MCF 10A (cell line): Measurements from ENCODE around the gene EIF4EBP2. TPM values are rescaled to one million over a fixed set of nuclear protein-coding genes. Genes with fewer than 3 reads are reported as not detected.

ENCODE experiments used
- BruUV-seq: library from RNA; stranded (reverse); fragments of 400-500 nt; replicated peaks from 2 replicates; lab custom pipeline; 2021; lab: Mats Ljungman, UMichigan
- CTCF ChIA-PET: fragments of 300-600 bp; sonication (Branson Sonifier 250); formaldehyde crosslinking; extraction: SDS; loops from one replicate; lab custom pipeline; 2021; ENCODE audit warnings: antibody characterized with exemption, inconsistent platforms; lab: Yijun Ruan, JAX
- POLR2A ChIA-PET: fragments of 300-600, 350-650 bp; sonication (Branson Sonifier 250); formaldehyde crosslinking; extraction: SDS; loops from one replicate; lab custom pipeline; 2020; ENCODE audit warnings: antibody characterized with exemption, inconsistent platforms; lab: Yijun Ruan, JAX
- DNase-seq: peaks from one replicate; pipeline ENCODE4 v3.0.0-alpha.2; 2018; ENCODE audit not compliant: unreplicated experiment
- H3K27ac Mint-ChIP-seq: one replicate; pipeline ENCODE4 v1.8.0; 2022; ENCODE audit warnings: mild to moderate bottlenecking, low read depth, mixed read lengths; ENCODE audit not compliant: unreplicated experiment
- H3K27me3 Mint-ChIP-seq: one replicate; pipeline ENCODE4 v1.8.0; 2022; ENCODE audit warnings: mixed read lengths; ENCODE audit not compliant: insufficient read depth, unreplicated experiment
- H3K36me3 Mint-ChIP-seq: one replicate; pipeline ENCODE4 v1.8.0; 2022; ENCODE audit warnings: mild to moderate bottlenecking, moderate library complexity, mixed read lengths; ENCODE audit not compliant: insufficient read depth, unreplicated experiment
- H3K4me1 Mint-ChIP-seq: one replicate; pipeline ENCODE4 v1.8.0; 2022; ENCODE audit warnings: mixed read lengths; ENCODE audit not compliant: insufficient read depth, unreplicated experiment
- H3K4me3 Mint-ChIP-seq: one replicate; pipeline ENCODE4 v1.8.0; 2022; ENCODE audit warnings: mild to moderate bottlenecking, moderate library complexity, mixed read lengths; ENCODE audit not compliant: unreplicated experiment
- H3K9me3 Mint-ChIP-seq: one replicate; pipeline ENCODE4 v1.8.0; 2022; ENCODE audit warnings: mixed read lengths; ENCODE audit not compliant: unreplicated experiment
- intact Hi-C: fragments of 100-400 bp; cut with micrococcal nuclease; formaldehyde crosslinking; loops from 2 replicates; pipeline ENCODE4 v1.14.1; 2022
- total RNA-seq: library from RNA; stranded (reverse); gene quantifications from 2 replicates; pipeline ENCODE4 v1.2.3, GENCODE V29; 2022
- TF ChIP-seq, protein P1 (sequence below): fragments of 200-600 bp; IDR thresholded peaks from one replicate; pipeline ENCODE4 v1.8.0; 2022; ENCODE audit warnings: antibody characterized with exemption, mild to moderate bottlenecking; ENCODE audit not compliant: unreplicated experiment

The EIF4EBP2 gene
- total RNA-seq, 1 experiment from 2014 or later, result 21.2 TPM

GRCh38 chr10:70440296-70441160, 36.6 kb downstream of the EIF4EBP2 start:
- ChIA-PET CTCF (no interaction called here), POLR2A (no interaction called here)
- no peak for DNase-seq
- Mint-ChIP-seq H3K27me3 (peaks cover 13% of the 10 kb centered on the region), H3K9me3 (no peaks in the 10 kb centered on the region), H3K4me1 (no peaks in the 10 kb centered on the region), H3K36me3 (no peaks in the 10 kb centered on the region), H3K27ac (no peak overlapping the region), H3K4me3 (no peak overlapping the region)
- intact Hi-C loops, result no loop called here
- TF ChIP-seq, protein P1, sequence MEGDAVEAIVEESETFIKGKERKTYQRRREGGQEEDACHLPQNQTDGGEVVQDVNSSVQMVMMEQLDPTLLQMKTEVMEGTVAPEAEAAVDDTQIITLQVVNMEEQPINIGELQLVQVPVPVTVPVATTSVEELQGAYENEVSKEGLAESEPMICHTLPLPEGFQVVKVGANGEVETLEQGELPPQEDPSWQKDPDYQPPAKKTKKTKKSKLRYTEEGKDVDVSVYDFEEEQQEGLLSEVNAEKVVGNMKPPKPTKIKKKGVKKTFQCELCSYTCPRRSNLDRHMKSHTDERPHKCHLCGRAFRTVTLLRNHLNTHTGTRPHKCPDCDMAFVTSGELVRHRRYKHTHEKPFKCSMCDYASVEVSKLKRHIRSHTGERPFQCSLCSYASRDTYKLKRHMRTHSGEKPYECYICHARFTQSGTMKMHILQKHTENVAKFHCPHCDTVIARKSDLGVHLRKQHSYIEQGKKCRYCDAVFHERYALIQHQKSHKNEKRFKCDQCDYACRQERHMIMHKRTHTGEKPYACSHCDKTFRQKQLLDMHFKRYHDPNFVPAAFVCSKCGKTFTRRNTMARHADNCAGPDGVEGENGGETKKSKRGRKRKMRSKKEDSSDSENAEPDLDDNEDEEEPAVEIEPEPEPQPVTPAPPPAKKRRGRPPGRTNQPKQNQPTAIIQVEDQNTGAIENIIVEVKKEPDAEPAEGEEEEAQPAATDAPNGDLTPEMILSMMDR, result no peak
- BruUV-seq, result no TSS peak

DNA sequence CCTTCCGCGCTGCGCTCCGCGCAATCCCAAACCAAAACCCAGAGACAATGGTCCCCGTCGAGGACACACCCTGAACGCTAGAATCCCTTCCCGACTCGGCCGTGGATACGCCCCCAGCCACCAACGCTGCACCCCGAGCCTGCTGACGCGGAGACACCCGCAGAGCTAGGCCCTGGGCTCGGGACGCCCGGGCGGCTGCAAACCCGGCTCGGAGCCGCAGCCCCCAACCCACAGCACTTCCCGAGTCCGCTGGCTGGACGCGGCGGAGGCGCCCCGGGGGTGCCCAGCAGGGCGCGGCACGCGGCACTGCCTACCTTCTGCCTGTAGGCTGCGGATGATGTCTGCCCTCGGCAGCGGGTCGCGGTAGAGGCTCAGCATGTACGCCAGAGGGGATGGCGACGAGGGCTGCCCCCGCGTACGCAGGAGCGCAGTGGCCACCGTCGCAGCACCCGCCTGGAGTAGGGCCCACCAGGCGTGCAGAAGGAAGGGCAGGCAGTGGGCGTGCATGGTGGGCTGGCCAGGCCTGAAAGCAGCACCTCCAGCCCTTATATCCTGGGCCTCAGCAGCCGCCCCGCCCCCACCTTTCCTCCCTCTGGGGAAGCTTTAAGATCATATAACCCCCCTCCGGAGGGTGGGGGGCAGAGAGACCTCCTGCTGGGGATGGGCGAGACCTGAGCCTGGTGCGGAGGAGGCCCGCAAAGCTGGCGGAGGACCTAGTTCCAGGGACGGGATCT, 37.4 kb downstream of the EIF4EBP2 start, which contains the start of gene NODAL:
TSS of gene NODAL (minus strand) at position 521 of the 734 bp plus-strand sequence. CDS start at position 507, 14 bp downstream.
- Mint-ChIP-seq H3K27ac (no peak within 1 kb of the TSS), H3K36me3 (no peaks in the 10 kb centered on the region), H3K4me3 (no peak within 1 kb of the TSS), H3K27me3 (peaks cover 13% of the 10 kb centered on the region), H3K4me1 (no peaks in the 10 kb centered on the region), H3K9me3 (no peaks in the 10 kb centered on the region)
- DNase-seq, result no peak
- ChIA-PET CTCF (no interaction called here), POLR2A (no interaction called here)
- TF ChIP-seq, protein P1, result no peak
- intact Hi-C loops, result no loop called here
- BruUV-seq, result no TSS peak

DNA sequence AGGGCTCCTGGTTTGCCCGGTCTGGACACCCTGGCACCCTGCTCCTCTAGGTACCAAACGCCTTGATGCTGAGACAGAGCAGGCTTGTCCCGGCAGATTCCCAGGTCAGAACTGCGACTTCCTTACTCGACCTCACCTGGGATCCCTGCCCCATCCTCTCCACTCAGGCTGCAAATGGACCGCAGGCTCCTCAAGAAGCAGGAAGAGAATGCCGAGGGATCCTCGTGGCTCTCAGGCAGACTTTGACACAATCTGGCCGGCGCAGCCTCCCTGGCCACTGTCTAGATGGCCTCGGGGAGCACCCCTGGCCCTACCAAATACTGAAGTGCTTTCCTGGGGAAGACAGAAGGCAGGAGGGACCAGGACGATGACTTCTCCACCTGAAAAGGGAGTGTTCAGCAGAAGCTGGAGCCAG, 38.0 kb downstream of the EIF4EBP2 start:
- Mint-ChIP-seq H3K9me3 (no peaks in the 10 kb centered on the region), H3K4me3 (no peak overlapping the region), H3K27me3 (peaks cover 13% of the 10 kb centered on the region), H3K27ac (no peak overlapping the region), H3K36me3 (no peaks in the 10 kb centered on the region), H3K4me1 (no peaks in the 10 kb centered on the region)
- no peak for DNase-seq
- POLR2A ChIA-PET, result no interaction called here
- TF ChIP-seq, protein P1, result no peak
- intact Hi-C loops, result no loop called here
- CTCF ChIA-PET, result interaction anchor here (0.6 kb wide), 1 partner anchor 11 kb away, joined by 3 read pairs; no protein-coding TSS in a partner anchor
- BruUV-seq, result no TSS peak
